Rectal smooth muscle tissue (tissue), 1 donor: ENCODE measurements around the gene PRR19.
"Not testable (repeated sequence)": the region's sequence is repeated elsewhere in the genome, so short reads cannot be mapped to it uniquely, and the experiment has no call there.

Experiments used
- H3K27ac ChIP-seq: one replicate; pipeline ENCODE4 v1.7.0; 2013; ENCODE audit warnings: low read depth, low read length, inconsistent platforms
- H3K27me3 ChIP-seq: one replicate; pipeline ENCODE4 v1.7.0; 2013; ENCODE audit warnings: low read length; ENCODE audit not compliant: control insufficient read depth, insufficient read depth
- H3K36me3 ChIP-seq: one replicate; pipeline ENCODE4 v1.7.0; 2013; ENCODE audit warnings: low read length; ENCODE audit not compliant: control insufficient read depth, insufficient read depth
- H3K4me1 ChIP-seq: one replicate; pipeline ENCODE4 v1.7.0; 2013; ENCODE audit warnings: low read length; ENCODE audit not compliant: control insufficient read depth, insufficient read depth
- H3K4me3 ChIP-seq: one replicate; pipeline ENCODE4 v1.7.0; 2013; ENCODE audit warnings: low read length
- H3K9ac ChIP-seq: one replicate; pipeline ENCODE4 v1.7.0; 2013; ENCODE audit warnings: low read length

The PRR19 gene

DNA sequence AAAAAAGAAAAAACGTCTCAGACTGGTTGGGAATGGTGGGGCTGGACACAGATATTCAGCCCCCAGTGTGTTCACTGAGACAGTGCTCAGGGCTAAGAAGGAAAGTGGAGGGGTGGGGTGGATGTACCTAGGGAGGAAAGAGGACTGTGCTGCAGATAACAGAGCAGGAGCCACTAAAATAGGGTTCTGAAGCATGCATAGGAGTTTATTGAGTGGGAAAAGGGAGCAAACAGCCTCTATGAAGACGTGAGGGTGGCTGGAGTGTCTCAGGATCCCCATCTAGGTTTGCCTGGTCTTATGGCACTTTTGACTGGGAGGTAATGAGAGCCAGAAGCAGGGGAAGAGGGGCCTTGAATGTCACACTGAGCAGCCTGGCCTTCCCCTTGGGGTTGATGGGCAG lies 26.9 kb downstream of the PRR19 start:
- Histone ChIP-seq H3K9ac (no peak overlapping the region), H3K4me1 (peaks cover 9% of the 10 kb centered on the region), H3K27me3 (peaks cover 2% of the 10 kb centered on the region), H3K36me3 (no peaks in the 10 kb centered on the region), H3K27ac (no peak overlapping the region), H3K4me3 (no peak overlapping the region)

DNA sequence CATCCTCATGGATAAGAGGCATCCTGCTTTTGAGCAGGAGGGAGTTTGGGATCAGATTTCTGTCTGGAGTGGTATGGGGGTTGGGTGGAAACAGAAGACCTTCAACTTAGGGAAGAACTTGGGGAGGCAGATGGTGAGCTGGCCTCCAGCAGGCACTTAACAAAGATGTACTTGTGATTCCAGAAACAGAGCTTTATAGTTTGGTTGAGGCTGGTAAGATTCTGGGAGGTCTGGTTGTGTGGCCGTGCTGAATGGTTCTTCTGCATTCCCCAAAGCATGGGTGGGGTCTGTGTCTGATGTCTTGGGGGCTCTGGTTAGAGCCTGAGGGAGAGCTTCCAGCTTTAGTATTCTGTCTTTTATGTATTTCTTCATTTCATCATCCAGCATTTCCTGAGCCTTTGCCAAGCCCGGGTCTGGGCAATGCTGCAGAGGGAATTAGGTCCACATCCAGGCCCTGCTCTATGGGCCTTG lies 28.3 kb downstream of the PRR19 start:
- H3K9ac ChIP-seq: no peak overlapping the region
- H3K27ac ChIP-seq: no peak overlapping the region
- H3K27me3 ChIP-seq: no peaks in the 10 kb centered on the region
- peaks cover 9% of the 10 kb centered on the region for H3K4me1 ChIP-seq
- no peak overlapping the region for H3K4me3 ChIP-seq
- H3K36me3 ChIP-seq: peaks cover 3% of the 10 kb centered on the region

DNA sequence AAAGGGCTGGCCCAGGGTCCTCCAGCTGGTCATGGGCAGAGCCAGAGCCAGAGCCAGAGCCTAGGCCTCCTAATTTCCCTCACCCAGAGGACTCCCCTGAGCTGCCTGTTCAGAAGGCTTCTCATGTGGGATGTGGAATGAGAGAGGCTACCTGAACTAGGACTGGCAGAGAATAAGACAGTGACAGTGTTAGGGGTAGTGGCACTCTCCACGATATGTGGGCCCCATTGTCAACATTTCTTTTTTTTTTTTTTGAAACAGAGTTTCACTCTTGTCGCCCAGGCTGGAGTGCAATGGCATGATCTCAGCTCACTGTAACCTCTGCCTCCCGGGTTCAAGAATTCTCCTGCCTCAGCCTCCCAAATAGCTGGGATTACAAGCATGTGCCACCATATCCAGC lies 29.4 kb downstream of the PRR19 start:
- not testable (repeated sequence) for H3K4me1 ChIP-seq, H3K9ac ChIP-seq, H3K4me3 ChIP-seq, H3K36me3 ChIP-seq, H3K27me3 ChIP-seq
- H3K27ac ChIP-seq: peak overlapping the region; percentile 33

DNA sequence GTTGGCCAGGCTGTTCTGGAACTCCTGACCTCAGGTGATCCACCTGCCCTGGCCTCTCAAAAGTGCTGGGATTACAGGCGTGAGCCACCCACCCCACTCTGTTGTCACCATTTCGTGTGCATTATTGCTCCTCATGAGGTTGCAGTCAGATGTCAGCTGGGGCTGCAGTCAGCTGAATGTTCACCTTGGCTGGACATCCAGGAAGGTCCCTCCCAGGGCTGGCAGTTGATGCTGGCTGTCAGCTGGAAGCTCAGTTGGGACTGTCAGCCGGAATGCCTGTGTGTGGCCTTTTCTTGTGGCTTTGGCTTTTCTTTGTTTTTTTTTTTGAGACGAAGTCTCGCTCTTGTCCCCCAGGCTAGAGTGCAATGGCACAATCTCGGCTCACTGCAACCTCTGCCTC lies 30.1 kb downstream of the PRR19 start:
- Histone ChIP-seq H3K36me3 (peaks cover 6% of the 10 kb centered on the region), H3K4me3 (no peak overlapping the region), H3K9ac (no peak overlapping the region), H3K27ac (no peak overlapping the region), H3K4me1 (peaks cover 2% of the 10 kb centered on the region), H3K27me3 (no peaks in the 10 kb centered on the region)

DNA sequence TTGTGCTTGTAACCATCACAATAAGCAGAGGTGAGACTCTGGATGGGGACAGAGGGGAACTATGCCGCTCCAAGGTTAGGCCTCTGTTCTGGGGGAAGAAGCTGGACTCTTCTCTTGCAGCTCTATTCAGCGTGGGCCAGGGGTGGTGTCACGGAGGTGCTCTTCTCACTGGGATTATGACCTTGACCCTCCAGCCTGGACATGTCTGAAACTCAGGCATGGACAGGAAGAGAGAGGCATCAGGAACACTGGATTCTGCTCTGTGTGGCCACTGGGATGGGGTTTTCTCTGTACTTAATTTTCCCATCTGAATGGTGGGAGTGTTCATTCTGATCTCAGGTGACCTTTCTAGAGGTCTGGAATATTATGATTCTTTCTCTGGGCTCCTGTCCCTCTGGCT lies 31.1 kb downstream of the PRR19 start:
- Histone ChIP-seq H3K27me3 (no peaks in the 10 kb centered on the region), H3K9ac (no peak overlapping the region), H3K4me1 (no peaks in the 10 kb centered on the region), H3K4me3 (no peak overlapping the region), H3K27ac (no peak overlapping the region), H3K36me3 (peaks cover 6% of the 10 kb centered on the region)

DNA sequence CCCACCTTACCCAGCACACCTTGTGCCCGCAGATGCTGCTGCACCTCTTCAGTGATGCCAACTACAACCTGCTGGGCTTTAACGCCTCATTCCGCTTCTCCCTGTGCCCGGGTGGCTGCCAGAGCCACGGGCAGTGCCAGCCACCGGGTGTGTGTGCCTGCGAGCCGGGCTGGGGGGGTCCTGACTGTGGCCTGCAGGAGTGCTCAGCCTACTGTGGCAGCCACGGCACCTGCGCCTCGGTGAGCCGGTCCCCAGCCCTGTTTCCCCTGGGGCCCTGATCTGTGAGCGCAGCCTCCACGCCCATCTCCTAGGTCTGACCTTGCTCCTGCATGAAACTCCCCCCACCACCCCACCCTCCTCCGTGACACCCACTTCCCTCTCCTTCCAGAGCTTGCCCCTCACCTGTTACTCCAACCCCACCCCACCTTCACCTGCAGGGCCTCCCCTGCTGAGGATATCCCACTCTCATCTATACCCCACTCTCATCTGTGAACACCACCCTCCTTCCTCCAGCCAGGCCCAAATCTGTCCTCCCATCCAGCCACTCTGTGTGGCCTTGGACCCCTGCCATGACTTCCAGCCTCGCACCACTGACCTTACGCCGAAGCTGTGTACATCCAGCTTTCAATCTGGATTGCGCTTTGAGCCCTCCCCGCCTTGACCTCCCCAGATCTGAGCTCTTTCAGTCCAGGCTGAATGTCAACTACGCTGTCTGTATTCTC lies 32.2 kb downstream of the PRR19 start:
- H3K9ac ChIP-seq: no peak overlapping the region
- H3K4me1 ChIP-seq: no peaks in the 10 kb centered on the region
- no peaks in the 10 kb centered on the region for H3K27me3 ChIP-seq
- peaks cover 6% of the 10 kb centered on the region for H3K36me3 ChIP-seq
- no peak overlapping the region for H3K27ac ChIP-seq
- no peak overlapping the region for H3K4me3 ChIP-seq

DNA sequence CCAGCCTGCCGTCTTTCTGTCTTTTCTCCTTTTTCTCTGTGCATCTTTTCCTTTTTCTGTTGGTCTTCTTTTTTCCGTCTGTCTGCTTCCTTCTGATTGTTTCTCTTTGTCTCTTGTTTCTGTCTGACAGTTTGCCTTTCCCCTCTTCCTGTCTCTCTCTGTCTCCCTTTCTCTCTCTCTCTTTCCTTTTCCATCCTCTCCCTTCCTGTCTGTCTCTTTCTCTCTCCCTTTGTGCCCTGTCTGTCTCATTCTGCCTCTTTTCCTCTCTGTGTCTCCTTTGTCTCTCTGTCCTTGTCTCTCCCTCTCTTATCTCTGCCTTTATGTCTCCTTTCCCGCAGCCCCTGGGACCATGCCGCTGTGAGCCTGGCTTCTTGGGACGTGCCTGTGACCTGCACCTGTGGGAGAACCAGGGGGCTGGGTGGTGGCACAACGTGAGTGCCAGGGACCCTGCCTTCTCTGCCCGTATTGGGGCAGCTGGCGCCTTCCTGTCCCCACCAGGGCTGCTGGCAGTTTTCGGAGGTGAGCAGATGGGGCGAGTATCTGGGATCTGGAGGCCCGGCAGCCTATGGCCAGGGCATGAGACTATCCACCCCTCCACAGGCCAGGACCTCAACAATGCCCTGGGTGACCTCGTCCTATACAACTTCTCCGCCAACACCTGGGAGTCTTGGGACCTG lies 32.9 kb downstream of the PRR19 start:
- Histone ChIP-seq H3K27me3 (no peaks in the 10 kb centered on the region), H3K4me1 (no peaks in the 10 kb centered on the region), H3K4me3 (no peak overlapping the region), H3K27ac (no peak overlapping the region), H3K36me3 (peaks cover 6% of the 10 kb centered on the region), H3K9ac (no peak overlapping the region)

DNA sequence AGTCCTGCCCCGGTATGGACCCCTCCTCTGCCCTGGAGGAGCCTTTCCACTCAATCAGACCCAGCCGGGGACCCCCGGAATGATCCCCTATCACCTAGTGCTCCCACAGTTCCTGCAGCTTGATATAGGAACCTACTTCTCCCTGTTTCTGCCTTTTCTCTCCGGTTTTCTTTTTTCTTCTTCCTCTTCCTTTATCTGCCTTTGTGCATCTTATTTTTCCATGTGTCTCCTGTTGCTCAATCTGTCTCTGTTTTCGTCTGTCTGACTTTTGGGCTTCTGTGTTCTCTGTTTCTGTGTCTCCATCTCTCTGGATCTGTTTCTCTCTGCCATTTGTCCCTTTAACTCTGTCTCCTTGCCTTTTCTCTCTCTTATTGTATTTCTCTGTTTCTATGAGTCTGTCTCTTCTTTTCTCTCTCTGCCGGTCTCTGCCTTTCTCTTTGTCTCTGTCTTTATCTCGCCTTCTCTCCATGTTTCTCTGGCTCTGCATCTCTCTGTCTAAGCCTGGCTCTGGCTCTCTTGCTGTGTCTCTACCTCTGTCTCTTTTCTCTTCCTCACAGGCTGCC lies 33.5 kb downstream of the PRR19 start:
- Histone ChIP-seq H3K4me3 (no peak overlapping the region), H3K27ac (no peak overlapping the region), H3K9ac (no peak overlapping the region), H3K36me3 (peaks cover 6% of the 10 kb centered on the region), H3K27me3 (no peaks in the 10 kb centered on the region), H3K4me1 (no peaks in the 10 kb centered on the region)

DNA sequence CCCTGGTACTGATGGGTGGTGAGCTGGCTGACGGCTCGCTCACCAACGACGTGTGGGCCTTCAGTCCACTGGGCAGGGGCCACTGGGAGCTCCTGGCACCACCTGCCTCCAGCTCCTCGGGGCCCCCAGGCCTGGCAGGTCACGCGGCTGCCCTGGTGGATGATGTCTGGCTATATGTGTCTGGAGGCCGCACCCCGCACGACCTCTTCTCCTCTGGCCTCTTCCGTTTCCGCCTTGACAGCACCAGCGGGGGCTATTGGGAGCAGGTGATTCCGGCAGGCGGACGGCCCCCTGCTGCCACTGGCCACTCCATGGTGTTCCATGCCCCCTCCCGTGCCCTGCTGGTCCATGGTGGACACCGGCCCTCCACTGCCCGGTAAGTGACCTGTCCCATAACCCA lies 34.0 kb downstream of the PRR19 start:
- Histone ChIP-seq H3K36me3 (peaks cover 6% of the 10 kb centered on the region), H3K27ac (no peak overlapping the region), H3K27me3 (no peaks in the 10 kb centered on the region), H3K9ac (no peak overlapping the region), H3K4me1 (no peaks in the 10 kb centered on the region), H3K4me3 (no peak overlapping the region)

DNA sequence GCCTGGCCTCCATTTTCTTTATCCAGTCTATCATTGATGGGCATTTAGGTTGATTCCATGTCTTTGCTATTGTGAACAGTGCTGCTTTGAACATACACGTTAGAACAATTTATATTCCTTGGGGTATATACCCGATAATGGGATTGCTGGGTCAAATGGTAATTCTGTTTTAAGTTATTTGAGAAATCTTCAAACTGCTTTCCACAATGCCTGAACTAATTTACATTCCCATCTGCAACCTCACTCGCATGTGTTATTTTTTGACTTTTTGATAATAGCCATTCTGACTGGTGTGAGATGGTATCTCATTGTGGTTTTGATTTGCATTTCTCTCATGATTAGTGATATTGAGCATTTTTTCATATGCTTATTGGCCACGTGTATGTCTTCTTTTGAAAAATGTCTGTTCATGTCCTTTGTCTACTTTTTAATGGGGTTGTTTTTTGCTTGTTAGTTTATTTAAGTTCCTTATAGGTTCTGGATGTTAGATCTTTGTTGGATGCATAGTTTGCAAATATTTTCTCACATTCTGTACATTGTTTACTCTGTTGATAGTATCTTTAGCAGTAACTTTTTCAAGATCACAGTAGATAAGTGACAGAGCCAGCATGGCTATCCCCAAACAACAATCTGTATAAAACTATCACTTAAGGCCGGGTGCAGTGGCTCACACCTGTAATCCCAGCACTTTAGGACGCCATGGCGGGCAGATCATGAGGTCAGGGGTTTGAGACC lies 37.4 kb downstream of the PRR19 start:
- not testable (repeated sequence) for H3K4me3 ChIP-seq, H3K4me1 ChIP-seq, H3K9ac ChIP-seq, H3K27ac ChIP-seq, H3K27me3 ChIP-seq
- H3K36me3 ChIP-seq: peaks cover 11% of the 10 kb centered on the region

DNA sequence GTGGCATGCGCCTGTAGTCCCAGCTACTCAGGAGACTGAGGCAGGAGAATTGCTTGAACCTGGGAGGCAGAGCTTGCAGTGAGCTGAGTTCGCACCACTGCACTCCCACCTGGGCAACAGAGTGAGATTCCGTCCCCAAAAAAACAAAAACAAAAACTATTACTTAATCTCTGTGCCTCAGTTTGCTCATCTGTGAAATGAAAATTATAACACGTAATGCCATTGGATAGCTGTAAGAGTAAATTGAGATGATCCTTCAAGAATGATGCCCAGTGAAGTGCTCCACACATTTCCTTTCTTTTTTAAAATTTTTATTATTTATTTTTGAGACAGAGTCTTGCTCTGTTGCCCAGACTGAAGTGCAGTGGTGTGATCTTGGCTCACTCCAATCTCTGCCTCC lies 38.0 kb downstream of the PRR19 start:
- not testable (repeated sequence) for H3K27me3 ChIP-seq, H3K4me3 ChIP-seq, H3K9ac ChIP-seq, H3K4me1 ChIP-seq, H3K27ac ChIP-seq
- H3K36me3 ChIP-seq: peaks cover 11% of the 10 kb centered on the region

DNA sequence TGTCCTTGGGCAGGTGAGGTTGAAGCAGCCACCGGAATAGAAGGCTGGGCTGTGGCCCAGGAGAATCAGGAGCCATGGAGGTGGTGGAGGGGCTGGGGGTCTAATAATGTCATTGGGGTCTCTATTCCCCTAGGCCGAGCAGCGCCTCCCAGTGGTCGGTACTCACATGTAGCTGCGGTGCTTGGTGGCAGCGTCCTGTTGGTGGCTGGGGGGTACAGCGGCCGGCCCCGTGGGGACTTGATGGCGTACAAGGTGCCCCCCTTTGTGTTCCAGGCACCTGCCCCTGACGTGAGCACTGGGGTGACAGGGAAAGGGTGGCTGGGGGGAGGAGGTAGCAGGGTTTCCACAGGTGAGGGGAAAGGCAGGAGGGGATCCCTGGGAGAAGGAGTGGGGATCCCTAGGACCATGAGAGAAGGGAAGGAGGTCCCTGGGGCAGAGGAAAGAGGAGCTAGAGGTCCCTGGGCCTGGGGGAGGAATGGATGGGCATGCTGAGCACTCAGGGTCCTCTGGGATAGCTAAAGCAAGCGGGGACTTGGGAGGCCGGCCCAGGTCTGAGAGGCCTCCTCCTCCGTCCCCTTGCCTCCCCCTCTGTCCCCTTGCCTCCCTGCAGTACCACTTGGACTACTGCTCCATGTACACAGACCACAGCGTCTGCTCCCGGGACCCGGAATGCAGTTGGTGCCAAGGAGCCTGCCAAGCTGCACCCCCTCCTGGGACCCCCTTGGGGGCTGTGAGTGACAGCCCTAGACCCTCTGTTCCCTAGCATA lies 41.6 kb downstream of the PRR19 start:
- Histone ChIP-seq H3K36me3 (peaks cover 5% of the 10 kb centered on the region), H3K27me3 (no peaks in the 10 kb centered on the region), H3K27ac (no peak overlapping the region), H3K9ac (no peak overlapping the region), H3K4me1 (no peaks in the 10 kb centered on the region), H3K4me3 (no peak overlapping the region)
